Measurements from ENCODE around the gene DPP6. TPM values are rescaled to one million over a fixed set of nuclear protein-coding genes. Genes with fewer than 3 reads are reported as not detected.

The DPP6 gene
- total and polyA plus RNA-seq, 10 donors = 0.11 to 8.7 (median 3.0) TPM

DNA sequence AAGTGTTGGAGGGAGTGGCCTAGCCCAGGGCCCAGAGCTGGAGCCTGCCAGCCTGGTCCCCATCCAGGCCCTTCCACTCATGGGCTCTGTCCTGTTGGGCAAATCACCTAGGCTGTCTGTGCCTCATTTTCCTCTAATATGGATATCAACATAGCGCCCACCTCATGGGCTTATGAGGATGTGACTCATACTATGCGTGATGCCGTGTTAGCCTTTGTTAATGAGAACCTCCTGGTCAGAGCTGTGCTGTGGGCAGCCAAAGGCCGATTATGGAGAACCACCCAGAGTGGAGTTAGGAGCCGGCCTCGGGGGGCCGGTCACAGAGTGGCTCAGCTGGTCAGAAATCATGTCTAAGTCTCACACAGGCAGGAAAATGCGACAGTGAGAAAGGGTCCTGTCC lies 644.4 kb downstream of the DPP6 start:
- intact Hi-C loops (cut with DNase I; ENCODE audit: low total_unique reads) = no loop called here
- Histone ChIP-seq H3K36me3 (no peaks in the 10 kb centered on the region), H3K27ac (no peak overlapping the region), H3K4me3 (no peak overlapping the region), H3K9me3 (peaks cover 0 to 19% (median 3%) of the 10 kb centered on the region in 8 donors), H3K27me3 (replicated peaks in 1 of 7) (no peaks in the 10 kb centered on the region), H3K4me1 (no peaks in the 10 kb centered on the region)
- TF ChIP-seq, protein P1, sequence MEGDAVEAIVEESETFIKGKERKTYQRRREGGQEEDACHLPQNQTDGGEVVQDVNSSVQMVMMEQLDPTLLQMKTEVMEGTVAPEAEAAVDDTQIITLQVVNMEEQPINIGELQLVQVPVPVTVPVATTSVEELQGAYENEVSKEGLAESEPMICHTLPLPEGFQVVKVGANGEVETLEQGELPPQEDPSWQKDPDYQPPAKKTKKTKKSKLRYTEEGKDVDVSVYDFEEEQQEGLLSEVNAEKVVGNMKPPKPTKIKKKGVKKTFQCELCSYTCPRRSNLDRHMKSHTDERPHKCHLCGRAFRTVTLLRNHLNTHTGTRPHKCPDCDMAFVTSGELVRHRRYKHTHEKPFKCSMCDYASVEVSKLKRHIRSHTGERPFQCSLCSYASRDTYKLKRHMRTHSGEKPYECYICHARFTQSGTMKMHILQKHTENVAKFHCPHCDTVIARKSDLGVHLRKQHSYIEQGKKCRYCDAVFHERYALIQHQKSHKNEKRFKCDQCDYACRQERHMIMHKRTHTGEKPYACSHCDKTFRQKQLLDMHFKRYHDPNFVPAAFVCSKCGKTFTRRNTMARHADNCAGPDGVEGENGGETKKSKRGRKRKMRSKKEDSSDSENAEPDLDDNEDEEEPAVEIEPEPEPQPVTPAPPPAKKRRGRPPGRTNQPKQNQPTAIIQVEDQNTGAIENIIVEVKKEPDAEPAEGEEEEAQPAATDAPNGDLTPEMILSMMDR (IDR thresholded peaks at IDR 0.05 in 8 of 11, conservative IDR thresholded peaks at IDR 0.05 in 3 of 11) = no peak
- no peak for TF ChIP-seq POLR2AphosphoS5 (IDR thresholded peaks at IDR 0.05)
- no peak for TF ChIP-seq POLR2A (IDR thresholded peaks at IDR 0.05)
- DNase-seq = no peak
- 82 to 94% (median 92%) methylated on average over 8 of the region's 8 CpGs for WGBS, 5 donors

DNA sequence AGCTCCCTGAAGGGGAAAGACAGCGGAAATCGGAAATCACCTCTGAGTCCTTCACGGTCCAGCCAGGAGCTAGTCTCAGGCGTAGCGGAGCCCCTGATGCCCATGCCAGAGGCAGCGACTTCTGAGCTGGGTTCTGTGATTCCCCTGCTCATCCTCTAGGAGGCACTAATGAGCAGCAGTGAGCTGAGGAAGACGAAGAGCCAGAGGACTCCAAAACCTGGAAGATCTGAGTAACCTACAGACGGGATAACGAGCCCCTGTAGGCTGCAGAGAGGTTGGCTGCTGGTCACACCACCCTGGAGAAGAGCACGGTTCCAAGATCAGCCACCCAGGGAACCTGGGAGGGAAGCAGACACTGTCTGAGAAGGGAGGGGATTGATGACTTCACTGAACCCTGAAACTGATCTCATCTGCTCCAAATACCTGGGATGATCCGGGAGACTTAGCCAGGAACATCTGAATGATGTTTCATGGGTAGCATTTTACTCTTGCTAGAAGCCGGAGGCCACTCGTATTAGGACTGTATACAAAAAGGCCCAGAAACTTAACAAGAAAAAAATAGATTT lies 646.6 kb downstream of the DPP6 start:
- Histone ChIP-seq H3K4me3 (no peak overlapping the region), H3K4me1 (no peaks in the 10 kb centered on the region), H3K9me3 (peaks cover 0 to 40% (median 11%) of the 10 kb centered on the region in 8 donors), H3K27me3 (replicated peaks in 1 of 7) (no peaks in the 10 kb centered on the region), H3K27ac (no peak overlapping the region), H3K36me3 (no peaks in the 10 kb centered on the region)
- no peak for DNase-seq
- WGBS, 5 donors = 54 to 62% (median 57%) methylated on average over 13 of the region's 13 CpGs
- intact Hi-C loops (cut with DNase I; ENCODE audit: low total_unique reads) = no loop called here
- TF ChIP-seq, protein P1 (IDR thresholded peaks at IDR 0.05 in 8 of 11, conservative IDR thresholded peaks at IDR 0.05 in 3 of 11) = no peak
- no peak for TF ChIP-seq POLR2A (IDR thresholded peaks at IDR 0.05)
- no peak for TF ChIP-seq POLR2AphosphoS5 (IDR thresholded peaks at IDR 0.05)

DNA sequence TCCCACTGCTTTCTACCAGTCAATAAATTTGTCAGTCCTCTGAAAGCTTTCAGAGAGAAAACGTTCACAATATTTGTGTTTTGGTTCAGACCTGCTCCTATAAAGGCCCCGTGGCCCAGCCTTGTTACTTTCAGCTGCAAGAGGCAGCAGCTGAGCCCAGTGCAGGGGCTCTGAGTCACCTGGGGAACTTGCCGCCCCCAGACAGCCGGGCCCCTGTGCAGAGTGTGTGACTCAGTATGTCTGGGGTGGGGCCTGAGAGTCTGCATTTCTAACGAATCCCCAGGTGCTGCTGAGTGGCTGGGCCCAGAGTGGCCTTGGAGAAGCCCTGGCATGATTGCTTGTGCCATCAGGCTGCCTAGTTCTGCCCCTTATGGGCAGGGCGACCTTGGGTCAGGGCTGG lies 647.2 kb downstream of the DPP6 start:
- Histone ChIP-seq H3K27ac (no peak overlapping the region), H3K27me3 (replicated peaks in 1 of 7) (no peaks in the 10 kb centered on the region), H3K4me3 (no peak overlapping the region), H3K4me1 (no peaks in the 10 kb centered on the region), H3K9me3 (peaks cover 0 to 46% (median 13%) of the 10 kb centered on the region in 8 donors), H3K36me3 (no peaks in the 10 kb centered on the region)
- TF ChIP-seq, protein P1 (IDR thresholded peaks at IDR 0.05 in 8 of 11, conservative IDR thresholded peaks at IDR 0.05 in 3 of 11) = no peak
- TF ChIP-seq POLR2AphosphoS5 (IDR thresholded peaks at IDR 0.05) = no peak
- TF ChIP-seq POLR2A (IDR thresholded peaks at IDR 0.05) = no peak
- 63 to 95% (median 75%) methylated on average over 2 to 6 of the region's 6 CpGs for WGBS, 5 donors
- DNase-seq = no peak
- intact Hi-C loops (cut with DNase I; ENCODE audit: low total_unique reads) = no loop called here

DNA sequence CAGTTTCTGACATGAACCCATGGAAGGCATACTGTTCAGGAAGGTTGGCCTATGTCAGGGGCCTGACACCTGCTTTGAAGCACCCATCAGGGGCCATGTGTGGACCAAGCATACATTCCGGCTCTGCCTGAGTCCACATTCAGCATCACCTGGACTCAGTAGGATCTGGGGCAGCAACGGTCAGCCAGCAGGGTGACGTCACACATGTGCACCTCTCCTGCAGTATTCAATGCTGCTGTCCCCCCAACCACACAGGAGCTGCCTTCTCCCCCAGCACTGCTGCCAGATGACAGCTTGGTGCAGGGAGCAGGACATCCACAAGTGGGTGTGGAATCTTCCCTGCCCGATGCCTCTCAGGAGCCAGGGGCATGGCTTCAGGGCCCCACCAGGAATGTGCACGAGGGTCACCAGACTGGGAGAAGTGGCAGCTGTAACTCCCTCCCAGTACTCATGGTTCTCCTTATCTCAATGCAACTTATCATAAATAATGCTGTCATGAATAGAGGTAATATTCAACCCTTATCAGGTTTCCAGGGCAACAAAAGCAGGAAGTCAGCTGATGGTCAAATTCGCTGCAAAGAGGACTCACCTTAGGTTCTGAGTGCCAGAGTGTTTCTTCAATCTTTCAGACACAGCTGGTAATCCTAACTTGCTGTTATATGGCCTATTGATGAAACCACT lies 657.8 kb downstream of the DPP6 start:
- WGBS, 5 donors = 70 to 84% (median 74%) methylated on average over 5 to 6 of the region's 6 CpGs
- no peak for TF ChIP-seq POLR2AphosphoS5 (IDR thresholded peaks at IDR 0.05)
- TF ChIP-seq, protein P1 (IDR thresholded peaks at IDR 0.05 in 8 of 11, conservative IDR thresholded peaks at IDR 0.05 in 3 of 11) = no peak
- no peak for TF ChIP-seq POLR2A (IDR thresholded peaks at IDR 0.05)
- H3K27ac ChIP-seq = no peak overlapping the region
- no peaks in the 10 kb centered on the region for H3K27me3 ChIP-seq (replicated peaks in 1 of 7)
- no peaks in the 10 kb centered on the region for H3K4me1 ChIP-seq
- H3K9me3 ChIP-seq = peaks cover 0 to 38% (median 24%) of the 10 kb centered on the region in 8 donors
- DNase-seq = no peak
- H3K4me3 ChIP-seq = no peak overlapping the region
- H3K36me3 ChIP-seq = no peaks in the 10 kb centered on the region
- intact Hi-C loops (cut with DNase I; ENCODE audit: low total_unique reads) = no loop called here
